Activated naive CD4-positive, alpha-beta T cell treated with anti-CD3 and anti-CD28 coated beads, Interleukin-2, amount 50 U/mL, for 72 hours (primary cell): ENCODE results near the gene EIF4B. TPM values are rescaled to one million over a fixed set of nuclear protein-coding genes. Genes with fewer than 3 reads are reported as not detected.

Experiments
- ATAC-seq, 2 donors: fragments of 150-1000 bp; cut with Tn5 transposase; 2 replicates each; pipeline ENCODE4 v1.10.0; 2021; ENCODE audit warnings: mild to moderate bottlenecking in 2 of 2, moderate library complexity in 2 of 2
- DNase-seq, 2 donors: peaks; one replicate each; pipeline ENCODE4 v3.0.0; 2021 to 2022; ENCODE audit warnings: low spot score in 2 of 2
- H3K27ac Mint-ChIP-seq, 2 donors: one replicate each; pipeline ENCODE4 v1.8.0; 2022; ENCODE audit warnings: mild to moderate bottlenecking in 2 of 2, mixed read lengths in 2 of 2
- H3K36me3 Mint-ChIP-seq, 2 donors: one replicate each; pipeline ENCODE4 v1.8.0; 2022; ENCODE audit warnings: mixed read lengths in 2 of 2
- H3K9me3 Mint-ChIP-seq, 2 donors: one replicate each; pipeline ENCODE4 v1.8.0; 2022; ENCODE audit warnings: mixed read lengths in 2 of 2
- total RNA-seq, 2 donors: library from RNA; stranded (reverse); gene quantifications; one replicate each; pipeline ENCODE4 v1.2.3, GENCODE V29; 2022

EIF4B gene
- total RNA-seq, 2 donors from 2014 or later: 637 to 1,013 TPM

GRCh38 chr12:53060721-53061276, 54.5 kb downstream of the EIF4B start:
- no peaks in the 10 kb centered on the region for H3K36me3 Mint-ChIP-seq
- H3K27ac Mint-ChIP-seq: no peak overlapping the region
- DNase-seq (no peak), ATAC-seq (no peak)
- H3K9me3 Mint-ChIP-seq: no peaks in the 10 kb centered on the region

- Mint-ChIP-seq H3K9me3 (no peaks in the 10 kb centered on the region), H3K36me3 (no peaks in the 10 kb centered on the region), H3K27ac (no peak overlapping the region)
- DNase-seq: no peak
- ATAC-seq: peak in 1 of 2 donors; percentile 23
Observed at GRCh38 chr12:53061404-53062010, 55.3 kb downstream of the EIF4B start.

- H3K9me3 Mint-ChIP-seq: no peaks in the 10 kb centered on the region
- H3K27ac Mint-ChIP-seq: no peak overlapping the region
- H3K36me3 Mint-ChIP-seq: no peaks in the 10 kb centered on the region
- no peak for ATAC-seq
- DNase-seq: peak in 1 of 2 donors; percentile 53
Observed at GRCh38 chr12:53062011-53062961, 56.0 kb downstream of the EIF4B start.

GRCh38 chr12:53062977-53063707, 56.9 kb downstream of the EIF4B start:
- H3K27ac Mint-ChIP-seq: no peak overlapping the region
- no peaks in the 10 kb centered on the region for H3K36me3 Mint-ChIP-seq
- ATAC-seq (no peak), DNase-seq (no peak)
- H3K9me3 Mint-ChIP-seq: no peaks in the 10 kb centered on the region

- H3K27ac Mint-ChIP-seq: no peak overlapping the region
Observed at GRCh38 chr12:53063708-53064612, 57.7 kb downstream of the EIF4B start.

DNA sequence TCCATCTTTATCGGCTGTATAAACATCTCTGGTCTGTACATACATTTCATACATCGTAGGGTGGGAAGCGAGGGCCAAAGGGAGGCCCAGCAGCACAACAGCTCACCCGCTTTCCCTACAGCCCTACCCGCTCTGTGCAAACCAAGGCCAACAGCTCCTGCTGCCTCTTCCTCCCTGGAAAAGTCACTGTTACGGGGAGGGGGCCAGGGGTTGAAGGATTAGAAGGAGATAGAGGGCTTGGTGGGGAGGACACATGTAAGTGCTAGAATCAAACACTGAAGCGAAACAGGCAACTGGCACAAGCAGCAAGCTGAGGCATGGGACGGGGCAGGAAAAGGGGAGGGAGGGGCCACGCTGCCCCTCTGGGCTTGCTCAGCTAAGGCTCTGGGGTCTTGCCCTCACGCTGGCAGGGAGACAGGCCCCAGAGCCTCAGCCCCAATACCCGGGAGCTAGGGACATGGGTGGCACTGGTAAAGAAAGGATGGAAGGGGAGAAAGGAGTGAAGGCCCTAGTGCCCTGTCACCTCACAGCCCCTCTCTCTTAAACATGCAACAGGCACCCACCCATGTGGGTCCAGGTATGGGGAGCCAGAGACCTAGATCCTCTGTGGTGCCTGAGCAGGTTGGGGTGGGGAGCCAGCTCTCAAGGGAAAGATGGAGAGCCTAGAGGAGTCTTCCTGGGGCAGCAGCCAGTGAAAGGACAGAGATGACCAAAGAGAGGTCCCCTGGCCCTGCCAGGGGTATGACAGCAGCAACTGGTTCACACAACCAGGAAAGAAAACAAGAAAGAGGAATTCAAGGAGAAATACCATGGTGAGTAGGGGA, 58.6 kb downstream of the EIF4B start:
- Mint-ChIP-seq H3K27ac (peak overlapping the region in 1 of 2 donors; percentile 73), H3K9me3 (no peaks in the 10 kb centered on the region), H3K36me3 (no peaks in the 10 kb centered on the region)
- DNase-seq: no peak
- no peak for ATAC-seq

More at GRCh38 chr12:53063708-53064612, 57.7 kb downstream of the EIF4B start:
- DNase-seq (peak in 1 of 2 donors; percentile 49), ATAC-seq (no peak)
- Mint-ChIP-seq H3K36me3 (no peaks in the 10 kb centered on the region), H3K9me3 (no peaks in the 10 kb centered on the region)

GRCh38 chr12:53065470-53065869, 59.2 kb downstream of the EIF4B start:
- Mint-ChIP-seq H3K9me3 (no peaks in the 10 kb centered on the region), H3K27ac (no peak overlapping the region), H3K36me3 (no peaks in the 10 kb centered on the region)
- ATAC-seq (no peak), DNase-seq (no peak)

DNA sequence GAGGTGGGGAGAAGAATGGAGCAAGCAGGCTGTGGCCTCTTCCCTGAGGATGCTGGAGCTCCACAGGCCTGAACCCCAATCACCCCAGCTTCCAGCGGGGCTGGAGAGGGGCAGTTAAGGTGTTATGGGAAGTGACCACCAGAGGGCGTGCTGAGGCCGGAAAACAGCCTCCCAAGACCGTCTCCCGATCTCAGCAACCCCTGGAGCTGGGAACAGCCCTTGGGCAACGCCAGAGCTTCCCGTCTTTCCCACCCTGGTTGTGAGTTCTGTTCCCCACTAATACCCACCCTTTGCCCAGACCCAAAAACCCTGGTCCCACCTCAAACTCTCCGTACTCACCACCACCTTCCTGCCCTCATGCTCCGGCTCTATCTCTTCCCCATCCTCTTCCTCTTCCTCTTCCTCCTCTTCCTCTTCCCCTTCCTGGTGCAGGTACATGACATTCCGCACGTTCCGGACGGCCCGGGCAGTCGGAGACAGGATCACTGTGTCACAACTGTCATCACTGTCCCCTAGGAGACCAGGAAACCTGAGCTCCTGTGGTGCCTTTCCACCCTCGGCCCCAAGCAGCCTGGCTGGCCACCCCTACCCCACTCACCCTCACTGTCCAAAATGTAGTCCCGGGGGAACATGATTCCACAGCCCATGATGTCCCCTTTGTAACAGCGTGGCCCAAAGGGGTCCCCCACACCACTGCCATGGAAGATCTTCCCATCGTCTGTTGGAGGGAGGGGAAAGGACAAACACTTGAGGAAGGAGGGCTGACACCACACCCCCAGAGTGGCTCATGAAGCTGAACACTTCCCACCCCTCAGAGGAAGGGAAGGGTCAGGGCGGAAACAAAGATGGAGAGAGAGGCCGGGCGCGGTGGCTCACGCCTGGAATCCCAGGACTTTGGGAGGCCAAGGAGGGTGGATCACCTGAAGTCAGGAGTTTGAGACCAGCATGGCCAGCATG, 60.0 kb downstream of the EIF4B start:
- H3K27ac Mint-ChIP-seq: peak overlapping the region; percentile 1 to 38
- DNase-seq: peak; percentile 49 to 75
- H3K9me3 Mint-ChIP-seq: no peaks in the 10 kb centered on the region
- ATAC-seq: peak; percentile 74 to 83
- no peaks in the 10 kb centered on the region for H3K36me3 Mint-ChIP-seq

DNA sequence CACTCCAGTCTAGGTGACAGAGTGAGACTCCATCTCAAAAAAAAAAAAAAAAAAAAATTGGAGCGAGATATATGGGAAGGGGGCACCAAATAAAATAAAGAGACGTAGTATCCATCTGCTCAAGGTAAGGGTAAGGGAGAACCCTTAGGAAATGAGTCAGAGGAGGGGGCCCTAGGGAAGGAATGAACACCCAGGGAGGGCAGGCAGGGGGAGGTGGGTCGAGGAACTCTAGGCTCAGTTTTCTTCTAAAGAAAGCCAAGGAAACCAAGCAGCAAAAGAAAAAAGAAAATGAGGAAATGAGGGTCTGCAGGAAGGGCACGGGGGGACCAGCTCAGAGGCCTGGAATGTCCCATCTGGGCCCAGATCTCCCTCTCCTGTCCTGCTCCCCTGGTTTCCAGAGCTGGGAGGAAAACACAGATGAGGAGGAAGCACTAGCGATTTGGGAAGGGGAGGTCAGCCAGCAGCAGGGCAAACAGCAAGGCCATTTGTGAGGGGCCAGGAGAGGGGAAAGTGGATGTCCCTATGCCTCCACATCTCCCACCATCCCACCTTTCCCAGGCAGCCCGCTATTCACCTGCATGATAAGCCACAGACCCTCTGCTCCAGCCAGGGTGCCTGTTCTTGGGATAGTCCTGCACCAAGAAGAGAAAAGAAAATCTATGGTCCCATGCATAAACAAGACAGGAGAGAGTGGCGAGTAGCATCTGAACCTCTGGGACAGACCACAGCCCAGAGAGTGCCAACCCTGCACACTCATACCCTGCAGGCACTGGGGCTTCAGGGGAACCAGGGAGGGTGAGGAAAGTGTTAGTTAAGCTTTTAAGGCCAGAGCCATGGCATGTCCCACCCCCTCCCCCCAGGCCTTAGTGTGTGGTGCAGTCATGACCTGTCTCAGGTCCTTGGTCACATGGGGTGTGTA, 61.1 kb downstream of the EIF4B start:
- DNase-seq (no peak), ATAC-seq (peak; percentile 11 to 24)
- H3K36me3 Mint-ChIP-seq: no peaks in the 10 kb centered on the region
- no peaks in the 10 kb centered on the region for H3K9me3 Mint-ChIP-seq
- H3K27ac Mint-ChIP-seq: peak overlapping the region; percentile 1 to 77

- Mint-ChIP-seq H3K27ac (peak overlapping the region in 1 of 2 donors; percentile 74), H3K9me3 (no peaks in the 10 kb centered on the region), H3K36me3 (no peaks in the 10 kb centered on the region)
- no peak for DNase-seq
- ATAC-seq: no peak
Observed at GRCh38 chr12:53067993-53068770, 61.9 kb downstream of the EIF4B start.

DNA sequence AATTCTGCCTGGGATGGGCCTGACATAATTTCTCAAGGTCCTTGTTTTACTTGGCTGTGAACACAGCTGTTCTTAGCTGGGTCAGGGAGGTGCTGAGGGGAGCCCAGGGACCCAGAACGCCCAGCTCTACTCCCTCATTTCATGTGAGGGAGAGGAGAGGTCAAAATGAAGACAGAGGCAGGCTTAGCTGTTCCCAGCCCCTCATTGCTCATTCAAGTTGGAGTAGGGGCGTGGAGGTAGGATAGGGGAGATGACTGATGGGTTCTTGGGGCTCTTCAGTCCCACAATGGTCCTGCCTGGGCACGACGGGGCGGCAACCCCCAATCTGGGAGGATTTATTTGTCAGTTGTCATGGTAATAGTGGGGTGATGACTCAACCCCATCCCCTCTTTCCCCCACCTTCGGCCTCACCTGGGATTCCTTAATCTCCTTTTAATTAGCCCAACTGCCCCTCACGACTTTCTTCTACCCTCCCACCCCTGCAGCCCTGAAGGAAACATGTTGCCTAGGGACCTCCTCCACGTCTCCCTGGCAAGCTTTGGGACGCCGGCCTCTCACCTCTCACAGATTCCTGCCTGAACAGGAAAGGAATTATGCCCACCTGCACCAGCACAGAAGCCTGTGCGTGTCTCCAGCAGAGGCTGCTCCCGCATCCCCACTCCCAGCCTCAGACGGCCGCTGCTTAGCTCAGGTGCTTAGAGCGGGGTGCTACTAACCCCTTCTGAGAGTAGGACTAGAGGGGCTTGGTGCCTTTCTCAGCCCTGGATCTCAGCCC, 62.7 kb downstream of the EIF4B start:
- H3K9me3 Mint-ChIP-seq: no peaks in the 10 kb centered on the region
- no peak for DNase-seq
- H3K27ac Mint-ChIP-seq: peak overlapping the region in 1 of 2 donors; percentile 74
- no peak for ATAC-seq
- H3K36me3 Mint-ChIP-seq: no peaks in the 10 kb centered on the region
